H9 (cell line): ENCODE results near the gene PTPRN2. TPM values are rescaled to one million over a fixed set of nuclear protein-coding genes. Genes with fewer than 3 reads are reported as not detected.

ENCODE experiments used
- DNase-seq: peaks from one replicate; pipeline ENCODE4 v3.0.0-alpha.2; 2017
- H2AFZ ChIP-seq: one replicate; pipeline ENCODE4 v1.6.1; 2013; ENCODE audit warnings: mild to moderate bottlenecking, low read length, control low read depth, moderate library complexity
- H2AK5ac ChIP-seq: 2 replicates; pipeline ENCODE4 v1.6.1; 2013; ENCODE audit warnings: low read length, control low read depth, mixed read lengths; ENCODE audit not compliant: insufficient read length
- H2BK120ac ChIP-seq: one replicate; pipeline ENCODE4 v1.6.1; 2013; ENCODE audit warnings: low read depth, mild to moderate bottlenecking, low read length, control low read depth, inconsistent platforms; ENCODE audit not compliant: poor library complexity, severe bottlenecking
- H2BK12ac ChIP-seq: 2 replicates; pipeline ENCODE4 v1.6.1; 2013; ENCODE audit warnings: low read length, control low read depth, mixed read lengths, low read depth; ENCODE audit not compliant: insufficient read length
- H2BK15ac ChIP-seq: 2 replicates; pipeline ENCODE4 v1.6.1; 2013; ENCODE audit warnings: low read depth, low read length, control low read depth
- H2BK20ac ChIP-seq: one replicate; pipeline ENCODE4 v1.6.1; 2013; ENCODE audit warnings: low read depth, mild to moderate bottlenecking, low read length, control low read depth, inconsistent platforms; ENCODE audit not compliant: poor library complexity, severe bottlenecking
- H2BK5ac ChIP-seq: 2 replicates; pipeline ENCODE4 v1.6.1; 2013; ENCODE audit warnings: low read length, control low read depth, mixed read lengths; ENCODE audit not compliant: insufficient read length
- H3K14ac ChIP-seq: 2 replicates; pipeline ENCODE4 v1.6.1; 2013; ENCODE audit warnings: low read length, control low read depth; ENCODE audit not compliant: insufficient read depth
- H3K18ac ChIP-seq: 2 replicates; pipeline ENCODE4 v1.6.1; 2013; ENCODE audit warnings: low read depth, mild to moderate bottlenecking, mixed read lengths, low read length, control low read depth; ENCODE audit not compliant: insufficient read length
- H3K23ac ChIP-seq: 2 replicates; pipeline ENCODE4 v1.6.1; 2013; ENCODE audit warnings: low read length, control low read depth, mixed read lengths, low read depth; ENCODE audit not compliant: insufficient read length
- H3K23me2 ChIP-seq: 2 replicates; pipeline ENCODE4 v1.6.1; 2013; ENCODE audit warnings: low read depth, mild to moderate bottlenecking, mixed read lengths, low read length, control low read depth; ENCODE audit not compliant: insufficient read length, poor library complexity, severe bottlenecking
- H3K27ac ChIP-seq: 2 replicates; pipeline ENCODE4 v1.5.1; 2013; ENCODE audit warnings: low read length, control low read depth, mixed read lengths, low read depth; ENCODE audit not compliant: insufficient read length
- H3K27me3 ChIP-seq: 2 replicates; pipeline ENCODE4 v1.6.1; 2013; ENCODE audit warnings: low read length, control low read depth, inconsistent platforms; ENCODE audit not compliant: insufficient read depth
- H3K4ac ChIP-seq: 2 replicates; pipeline ENCODE4 v1.6.1; 2013; ENCODE audit warnings: low read depth, mild to moderate bottlenecking, control low read depth, inconsistent platforms, low read length, moderate library complexity
- H3K4me1 ChIP-seq: 2 replicates; pipeline ENCODE4 v1.6.1; 2013; ENCODE audit warnings: low read length, control low read depth, inconsistent platforms; ENCODE audit not compliant: insufficient read depth
- H3K4me2 ChIP-seq: 2 replicates; pipeline ENCODE4 v1.6.1; 2013; ENCODE audit warnings: low read length, control low read depth, mixed read lengths; ENCODE audit not compliant: insufficient read length, insufficient read depth
- H3K56ac ChIP-seq: 2 replicates; pipeline ENCODE4 v1.6.1; 2013; ENCODE audit warnings: low read depth, mild to moderate bottlenecking, mixed read lengths, low read length, control low read depth; ENCODE audit not compliant: insufficient read length
- H3K79me1 ChIP-seq: 2 replicates; pipeline ENCODE4 v1.6.1; 2013; ENCODE audit warnings: low read depth, mild to moderate bottlenecking, moderate library complexity, low read length, control low read depth, inconsistent platforms; ENCODE audit not compliant: insufficient read depth, poor library complexity, severe bottlenecking
- H3K79me2 ChIP-seq: 2 replicates; pipeline ENCODE4 v1.6.1; 2013; ENCODE audit warnings: low read length, control low read depth, inconsistent platforms; ENCODE audit not compliant: insufficient read depth
- H3K9ac ChIP-seq: 2 replicates; pipeline ENCODE4 v1.6.1; 2013; ENCODE audit warnings: low read length, control low read depth, mixed read lengths; ENCODE audit not compliant: insufficient read length; ENCODE audit errors: extremely low read depth
- H3K9me3 ChIP-seq: one replicate; pipeline ENCODE4 v1.6.1; 2013; ENCODE audit warnings: low read depth, low read length, inconsistent platforms; ENCODE audit not compliant: control insufficient read depth
- H3T11ph ChIP-seq: one replicate; pipeline ENCODE4 v1.6.1; 2013; ENCODE audit warnings: mild to moderate bottlenecking, low read length, control low read depth, inconsistent platforms
- H4K20me1 ChIP-seq: one replicate; pipeline ENCODE4 v1.6.1; 2013; ENCODE audit not compliant: control insufficient read depth, insufficient read length, insufficient read depth
- H4K5ac ChIP-seq: 2 replicates; pipeline ENCODE4 v1.6.1; 2013; ENCODE audit warnings: low read depth, mild to moderate bottlenecking, mixed read lengths, low read length, control low read depth; ENCODE audit not compliant: insufficient read length
- H4K8ac ChIP-seq: replicated peaks from 2 replicates; pipeline ENCODE4 v1.6.1; 2013; ENCODE audit warnings: low read length, control low read depth, mixed read lengths, low read depth; ENCODE audit not compliant: insufficient read length
- H4K91ac ChIP-seq: 2 replicates; pipeline ENCODE4 v1.6.1; 2013; ENCODE audit warnings: low read depth, mild to moderate bottlenecking, moderate library complexity, mixed read lengths, low read length, control low read depth; ENCODE audit not compliant: insufficient read length
- H3K27ac Mint-ChIP-seq, 3 experiments: 2 replicates in 2 of 3; 3 replicates in 1 of 3; pipeline ENCODE4 v1.8.0; 2020 to 2021; ENCODE audit warnings: mixed read lengths in 3 of 3, mild to moderate bottlenecking in 1 of 3, moderate library complexity in 1 of 3
- H3K27me3 Mint-ChIP-seq: 2 replicates; pipeline ENCODE4 v1.8.0; 2021; ENCODE audit warnings: low read depth, mild to moderate bottlenecking, moderate library complexity, mixed read lengths
- H3K36me3 Mint-ChIP-seq, 3 experiments: 2 replicates in 2 of 3; 3 replicates in 1 of 3; pipeline ENCODE4 v1.8.0; 2020 to 2021; ENCODE audit warnings: low read depth in 3 of 3, mixed read lengths in 3 of 3; ENCODE audit not compliant: insufficient read depth in 1 of 3
- H3K4me1 Mint-ChIP-seq, 2 experiments: 2 replicates each; pipeline ENCODE4 v1.8.0; 2020; ENCODE audit warnings: mixed read lengths in 2 of 2
- H3K4me3 Mint-ChIP-seq, 2 experiments: 2 replicates in 1 of 2; 3 replicates in 1 of 2; pipeline ENCODE4 v1.8.0; 2020 to 2021; ENCODE audit warnings: mild to moderate bottlenecking in 2 of 2, mixed read lengths in 2 of 2, moderate library complexity in 1 of 2
- H3K9me3 Mint-ChIP-seq, 2 experiments: 2 replicates in 1 of 2; 3 replicates in 1 of 2; pipeline ENCODE4 v1.8.0; 2020; ENCODE audit warnings: mild to moderate bottlenecking in 2 of 2, mixed read lengths in 2 of 2, moderate library complexity in 1 of 2
- CTCF ChIP-seq: fragments of 200-600 bp; sonication (generic); conservative IDR thresholded peaks from 3 replicates; pipeline ENCODE4 v1.8.0; 2021; ENCODE audit warnings: antibody characterized with exemption, mild to moderate bottlenecking
- WGBS: extraction: QIAGEN DNeasy Blood & Tissue Kit; methylation state at CpG from one replicate; pipeline ENCODE4 v1.1.7; 2013; ENCODE audit warnings: missing lambda C conversion rate, low lambda C conversion rate, mixed read lengths; ENCODE audit not compliant: insufficient read length; ENCODE audit errors: extremely low coverage; 5-methylcytosine and 5-hydroxymethylcytosine counted together
- total RNA-seq: library from RNA; stranded (reverse); gene quantifications from 2 replicates; pipeline ENCODE4 v1.2.1, GENCODE V29; 2021

PTPRN2 gene
- total RNA-seq, 1 experiment from 2014 or later, result 5.2 TPM

- no peaks in the 10 kb centered on the region for H3K79me2 ChIP-seq
- H2BK5ac ChIP-seq, result no peak overlapping the region
- no peak overlapping the region for H2AFZ ChIP-seq
- no peaks in the 10 kb centered on the region for H4K20me1 ChIP-seq
- H3K27ac ChIP-seq, result no peak overlapping the region
- no peak for TF ChIP-seq CTCF
- no peak overlapping the region for H2BK120ac ChIP-seq
- no peak overlapping the region for H3K18ac ChIP-seq
- no peaks in the 10 kb centered on the region for H3K4me1 ChIP-seq
- no peak overlapping the region for H3K4me3 Mint-ChIP-seq
- no peak overlapping the region for H3K14ac ChIP-seq
- H3K23ac ChIP-seq, result no peak overlapping the region
- H3K4ac ChIP-seq, result no peak overlapping the region
- H4K8ac ChIP-seq, result no peak overlapping the region
- H4K91ac ChIP-seq, result no peak overlapping the region
- H2BK20ac ChIP-seq, result no peak overlapping the region
- no peak for DNase-seq
- H2BK12ac ChIP-seq, result no peak overlapping the region
- peaks cover 0 to 3% (median 0%) of the 10 kb centered on the region in 3 experiments; a peak in 1 of 7 replicates for H3K36me3 Mint-ChIP-seq
- no peak overlapping the region for H2AK5ac ChIP-seq
- no peaks in the 10 kb centered on the region for H3K79me1 ChIP-seq
- H3K9me3 Mint-ChIP-seq, result no peaks in the 10 kb centered on the region
- H3K27me3 Mint-ChIP-seq, result peaks cover 7% of the 10 kb centered on the region
- peaks cover 4% of the 10 kb centered on the region for H3K23me2 ChIP-seq
- H3K4me1 Mint-ChIP-seq, result peaks cover 11 to 13% of the 10 kb centered on the region in 2 experiments
- H3K56ac ChIP-seq, result no peak overlapping the region
- H4K5ac ChIP-seq, result no peak overlapping the region
- no peak overlapping the region for H3K4me2 ChIP-seq
- no peak overlapping the region for H2BK15ac ChIP-seq
- no peak overlapping the region for H3T11ph ChIP-seq
- no peak overlapping the region for H3K9ac ChIP-seq
- H3K27ac Mint-ChIP-seq, result no peak overlapping the region; a peak in 1 of 7 replicates
- H3K27me3 ChIP-seq, result no peaks in the 10 kb centered on the region; the same call in 1 of the 2 replicates
- H3K9me3 ChIP-seq, result no peaks in the 10 kb centered on the region
- WGBS, result no CpG with 5 or more reads among the region's 12 CpGs
Measured at GRCh38 chr7:157788573-157788972, 799.0 kb downstream of the PTPRN2 start.
